KMS-11 (cell line): ENCODE results near the gene COL15A1.

Source experiments
- H2AFZ ChIP-seq: fragments of 200-600 bp; sonication (generic); 2 replicates; pipeline ENCODE4 v1.6.1; 2016; ENCODE audit warnings: antibody characterized with exemption, mixed run types, low read depth
- H3K27ac ChIP-seq: fragments of 200-600 bp; sonication (generic); 2 replicates; pipeline ENCODE4 v1.6.1; 2016; ENCODE audit warnings: mild to moderate bottlenecking, mixed run types
- H3K27me3 ChIP-seq: fragments of 200-600 bp; sonication (generic); 2 replicates; pipeline ENCODE4 v1.6.1; 2017; ENCODE audit warnings: mild to moderate bottlenecking, low read depth, mixed run types, moderate library complexity; ENCODE audit not compliant: insufficient read depth
- H3K36me3 ChIP-seq: fragments of 200-600 bp; sonication (generic); 2 replicates; pipeline ENCODE4 v1.6.1; 2017; ENCODE audit warnings: mild to moderate bottlenecking, mixed run types; ENCODE audit not compliant: insufficient read depth
- H3K4me1 ChIP-seq: fragments of 200-600 bp; sonication (generic); 2 replicates; pipeline ENCODE4 v1.6.1; 2016; ENCODE audit warnings: mild to moderate bottlenecking, low read depth, mixed run types; ENCODE audit not compliant: poor library complexity, severe bottlenecking
- H3K4me2 ChIP-seq: fragments of 200-600 bp; sonication (generic); 2 replicates; pipeline ENCODE4 v1.7.0; 2016; ENCODE audit warnings: mild to moderate bottlenecking, mixed run types
- H3K4me3 ChIP-seq: fragments of 200-600 bp; sonication (generic); IDR thresholded peaks from 2 replicates; pipeline ENCODE4 v1.6.1; 2017; ENCODE audit warnings: low read depth, low read length, mixed read lengths; ENCODE audit not compliant: insufficient read depth
- H3K79me2 ChIP-seq: fragments of 200-600 bp; sonication (generic); 2 replicates; pipeline ENCODE4 v1.6.1; 2016; ENCODE audit warnings: low read depth, mixed run types; ENCODE audit not compliant: insufficient read depth
- H3K9ac ChIP-seq: fragments of 200-600 bp; sonication (generic); 2 replicates; pipeline ENCODE4 v1.6.1; 2016; ENCODE audit warnings: mild to moderate bottlenecking, mixed run types
- H4K20me1 ChIP-seq: fragments of 200-600 bp; sonication (generic); 2 replicates; pipeline ENCODE4 v1.6.1; 2016; ENCODE audit warnings: mild to moderate bottlenecking, mixed run types; ENCODE audit not compliant: insufficient read depth
- TF ChIP-seq, protein P1 (sequence below): fragments of 200-600 bp; sonication (generic); conservative IDR thresholded peaks from 2 replicates; pipeline ENCODE4 v1.6.1; 2017; ENCODE audit warnings: low read depth, mild to moderate bottlenecking, antibody characterized with exemption, low read length, moderate library complexity, mixed read lengths

COL15A1 gene

DNA sequence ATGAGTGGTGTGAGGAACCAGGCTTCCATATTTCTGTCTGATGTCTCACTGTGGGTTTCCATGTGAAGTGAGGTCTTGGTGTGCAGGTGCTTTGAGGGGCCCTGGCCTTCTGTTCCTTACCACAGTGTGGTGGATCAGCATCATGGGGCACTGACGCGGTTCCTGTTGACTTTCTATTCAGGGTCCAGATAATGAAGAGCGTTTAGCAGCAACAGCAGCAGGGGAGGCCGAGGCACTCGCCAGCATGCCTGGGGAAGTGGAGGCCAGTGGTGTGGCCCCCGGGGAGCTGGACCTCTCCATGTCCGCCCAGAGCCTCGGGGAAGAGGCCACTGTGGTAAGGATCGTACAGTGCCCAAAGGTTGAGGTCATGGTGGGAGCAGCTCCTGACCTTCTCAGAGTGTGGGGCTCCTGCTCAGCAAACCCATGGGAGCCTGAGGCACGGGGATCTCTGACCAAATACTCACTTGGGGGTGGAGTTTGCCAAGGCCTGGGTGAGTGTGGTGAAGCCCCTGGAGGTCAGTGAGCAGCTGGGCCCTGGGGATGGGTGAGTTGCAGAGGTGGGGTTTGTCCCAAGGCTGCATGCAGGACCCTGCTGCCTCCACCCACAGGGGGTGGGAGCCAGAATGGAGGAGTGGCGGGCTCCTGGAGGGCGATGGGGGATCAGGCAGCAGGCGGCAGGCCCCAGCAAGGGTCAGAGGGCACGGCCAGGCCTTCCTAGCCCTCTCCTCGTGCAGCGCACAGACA lies 61.2 kb downstream of the COL15A1 start:
- Histone ChIP-seq H3K36me3 (no peaks in the 10 kb centered on the region), H3K79me2 (no peaks in the 10 kb centered on the region), H3K4me1 (peaks cover 8% of the 10 kb centered on the region), H3K27me3 (no peaks in the 10 kb centered on the region), H3K9ac (no peak overlapping the region), H2AFZ (no peak overlapping the region), H4K20me1 (no peaks in the 10 kb centered on the region), H3K4me2 (no peak overlapping the region), H3K27ac (no peak overlapping the region), H3K4me3 (no peak overlapping the region)
- TF ChIP-seq, protein P1, sequence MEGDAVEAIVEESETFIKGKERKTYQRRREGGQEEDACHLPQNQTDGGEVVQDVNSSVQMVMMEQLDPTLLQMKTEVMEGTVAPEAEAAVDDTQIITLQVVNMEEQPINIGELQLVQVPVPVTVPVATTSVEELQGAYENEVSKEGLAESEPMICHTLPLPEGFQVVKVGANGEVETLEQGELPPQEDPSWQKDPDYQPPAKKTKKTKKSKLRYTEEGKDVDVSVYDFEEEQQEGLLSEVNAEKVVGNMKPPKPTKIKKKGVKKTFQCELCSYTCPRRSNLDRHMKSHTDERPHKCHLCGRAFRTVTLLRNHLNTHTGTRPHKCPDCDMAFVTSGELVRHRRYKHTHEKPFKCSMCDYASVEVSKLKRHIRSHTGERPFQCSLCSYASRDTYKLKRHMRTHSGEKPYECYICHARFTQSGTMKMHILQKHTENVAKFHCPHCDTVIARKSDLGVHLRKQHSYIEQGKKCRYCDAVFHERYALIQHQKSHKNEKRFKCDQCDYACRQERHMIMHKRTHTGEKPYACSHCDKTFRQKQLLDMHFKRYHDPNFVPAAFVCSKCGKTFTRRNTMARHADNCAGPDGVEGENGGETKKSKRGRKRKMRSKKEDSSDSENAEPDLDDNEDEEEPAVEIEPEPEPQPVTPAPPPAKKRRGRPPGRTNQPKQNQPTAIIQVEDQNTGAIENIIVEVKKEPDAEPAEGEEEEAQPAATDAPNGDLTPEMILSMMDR: no peak

DNA sequence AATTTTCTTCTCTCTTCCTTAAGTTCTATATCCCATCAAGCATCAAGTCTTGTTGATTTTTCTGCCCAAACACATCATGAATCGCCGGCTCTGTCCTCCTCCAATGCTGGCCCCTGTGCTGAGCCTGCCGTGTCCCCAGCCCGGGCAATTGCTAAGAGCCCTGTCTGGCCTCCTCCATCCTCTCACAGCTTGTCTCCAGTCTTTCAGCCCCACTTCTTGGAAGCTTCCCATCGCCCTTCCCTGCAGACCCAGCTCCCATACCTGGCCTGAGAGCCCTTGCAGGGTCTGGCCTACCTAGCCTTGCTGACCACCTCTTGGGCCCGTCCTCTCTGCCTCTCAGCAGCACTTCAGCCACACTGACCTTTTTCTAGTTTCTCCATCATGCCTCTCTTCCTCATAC lies 61.9 kb downstream of the COL15A1 start:
- Histone ChIP-seq H3K27ac (no peak overlapping the region), H3K79me2 (no peaks in the 10 kb centered on the region), H3K4me2 (no peak overlapping the region), H2AFZ (no peak overlapping the region), H3K27me3 (no peaks in the 10 kb centered on the region), H3K4me3 (no peak overlapping the region), H3K4me1 (peaks cover 7% of the 10 kb centered on the region), H4K20me1 (no peaks in the 10 kb centered on the region), H3K36me3 (no peaks in the 10 kb centered on the region), H3K9ac (no peak overlapping the region)
- TF ChIP-seq, protein P1: no peak

DNA sequence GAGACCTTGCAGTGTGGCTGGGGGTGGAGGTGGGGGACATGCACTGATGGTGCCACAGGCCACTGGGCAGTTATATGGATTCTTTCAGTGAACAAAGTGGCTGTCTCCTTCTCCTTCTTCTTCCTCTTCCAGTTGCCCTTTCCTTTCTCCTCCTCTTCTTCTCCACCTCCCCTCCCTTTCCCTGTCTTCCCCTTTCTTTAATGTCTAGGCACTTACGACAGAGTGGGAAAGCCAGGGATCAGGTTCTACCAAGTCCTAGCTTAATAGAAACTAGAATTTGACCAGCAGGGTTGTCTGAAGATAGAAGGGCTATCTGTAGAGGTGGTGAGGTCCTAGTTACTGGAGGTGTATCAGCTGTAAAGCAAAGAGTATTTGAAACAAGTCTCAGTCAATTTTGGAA lies 62.8 kb downstream of the COL15A1 start:
- Histone ChIP-seq H3K27me3 (no peaks in the 10 kb centered on the region), H3K79me2 (no peaks in the 10 kb centered on the region)
- TF ChIP-seq, protein P1: no peak

DNA sequence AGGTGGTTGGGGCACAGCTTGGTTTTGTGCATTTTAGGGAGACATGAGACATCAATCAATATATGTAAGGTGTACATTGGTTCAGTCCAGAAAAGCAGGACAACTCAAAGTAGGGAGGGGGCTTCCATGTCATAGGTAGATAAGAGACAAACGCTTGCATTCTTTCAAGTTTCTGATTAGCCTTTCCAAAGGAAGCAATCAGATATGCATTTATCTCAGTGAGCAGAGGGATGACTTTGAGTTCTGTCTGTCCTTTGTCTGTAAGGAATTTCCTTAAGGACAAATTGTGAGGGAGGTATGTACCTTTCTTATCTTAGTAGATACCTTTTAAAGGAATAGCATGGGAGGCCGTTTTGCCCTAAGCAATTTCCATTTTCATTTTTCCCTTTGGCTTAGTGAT lies 63.3 kb downstream of the COL15A1 start:
- H3K9ac ChIP-seq: no peak overlapping the region
- TF ChIP-seq, protein P1: no peak
- H3K4me3 ChIP-seq: no peak overlapping the region
- no peak overlapping the region for H3K4me2 ChIP-seq
- no peak overlapping the region for H2AFZ ChIP-seq
- no peaks in the 10 kb centered on the region for H4K20me1 ChIP-seq
- no peak overlapping the region for H3K27ac ChIP-seq
- H3K27me3 ChIP-seq: no peaks in the 10 kb centered on the region
- H3K4me1 ChIP-seq: no peaks in the 10 kb centered on the region
- no peaks in the 10 kb centered on the region for H3K36me3 ChIP-seq
- no peaks in the 10 kb centered on the region for H3K79me2 ChIP-seq

More for the DNA sequence above, 62.8 kb downstream of the COL15A1 start:
- Histone ChIP-seq H4K20me1 (no peaks in the 10 kb centered on the region), H3K4me3 (no peak overlapping the region), H3K4me1 (peaks cover 1% of the 10 kb centered on the region), H2AFZ (no peak overlapping the region), H3K27ac (no peak overlapping the region), H3K9ac (no peak overlapping the region), H3K4me2 (no peak overlapping the region), H3K36me3 (no peaks in the 10 kb centered on the region)
